Measurements from ENCODE around the gene USP33.
"Not testable (repeated sequence)": the region's sequence is repeated elsewhere in the genome, so short reads cannot be mapped to it uniquely, and the experiment has no call there.

Gene USP33

GRCh38 chr1:77732090-77732489 lies 27.6 kb downstream of the USP33 start:
- DNase-seq, result no peak

GRCh38 chr1:77725706-77726105 lies 33.9 kb downstream of the USP33 start:
- DNase-seq, result no peak

GRCh38 chr1:77718181-77718580 lies 41.5 kb downstream of the USP33 start:
- no peak for DNase-seq

GRCh38 chr1:77716065-77716464 lies 43.6 kb downstream of the USP33 start:
- DNase-seq, result no peak

- no peak for DNase-seq
Observed at GRCh38 chr1:77709727-77710126, 49.9 kb downstream of the USP33 start.

GRCh38 chr1:77706321-77706720 lies 53.3 kb downstream of the USP33 start:
- no peak for DNase-seq

- no peak for DNase-seq
Observed at GRCh38 chr1:77704736-77705135, 54.9 kb downstream of the USP33 start.

GRCh38 chr1:77699673-77700072 lies 60.0 kb downstream of the USP33 start:
- not testable (repeated sequence) for DNase-seq

GRCh38 chr1:77697441-77697840 lies 62.2 kb downstream of the USP33 start:
- DNase-seq, result no peak

- no peak for DNase-seq
Observed at GRCh38 chr1:77688939-77689338, 70.7 kb downstream of the USP33 start.

GRCh38 chr1:77687519-77687906 lies 72.1 kb downstream of the USP33 start:
- DNase-seq, result no peak

GRCh38 chr1:77686796-77687518 lies 72.7 kb downstream of the USP33 start:
- DNase-seq, result no peak

- peak; percentile 93 for DNase-seq
Observed at GRCh38 chr1:77683160-77684148, 76.2 kb downstream of the USP33 start.

GRCh38 chr1:77682460-77683159 lies 77.0 kb downstream of the USP33 start, which contains the start of gene ZZZ3:
Gene ZZZ3 (minus strand): TSS chr1:77682658. CDS start chr1:77633354, 49,304 bp downstream.
- peak; percentile 89 for DNase-seq

- DNase-seq, result no peak
Observed at GRCh38 chr1:77680173-77680572, 79.5 kb downstream of the USP33 start.

- DNase-seq, result no peak
Observed at GRCh38 chr1:77678660-77679610, 80.7 kb downstream of the USP33 start.

GRCh38 chr1:77674807-77675206 lies 84.8 kb downstream of the USP33 start:
- DNase-seq, result not testable (repeated sequence)

GRCh38 chr1:77673716-77674355 lies 85.8 kb downstream of the USP33 start:
- DNase-seq, result no peak

GRCh38 chr1:77673030-77673429 lies 86.6 kb downstream of the USP33 start:
- DNase-seq, result no peak

GRCh38 chr1:77672374-77672773 lies 87.3 kb downstream of the USP33 start:
- no peak for DNase-seq

GRCh38 chr1:77671836-77672235 lies 87.8 kb downstream of the USP33 start:
- DNase-seq, result no peak
